Coronary artery (tissue), 2 donors: ENCODE measurements around the gene CREB5.

Experiments used
- DNase-seq: peaks from one replicate; pipeline ENCODE4 v3.0.0-alpha.2; 2017; ENCODE audit warnings: low spot score
- H3K27ac ChIP-seq, 2 donors: fragments of 200-600 bp; sonication (generic); one replicate each; pipeline ENCODE4 v1.5.1; 2016 to 2019
- H3K4me3 ChIP-seq: fragments of 200-600 bp; sonication (generic); 2 replicates; pipeline ENCODE4 v1.5.1; 2016; ENCODE audit warnings: mild to moderate bottlenecking, moderate library complexity
- CTCF ChIP-seq: fragments of 200-600 bp; sonication (generic); IDR thresholded peaks from one replicate; pipeline ENCODE4 v1.5.1; 2019; ENCODE audit warnings: antibody characterized with exemption

CREB5 gene

GRCh38 chr7:28835800-28836199, 423.5 kb downstream of the CREB5 start:
- TF ChIP-seq CTCF = no peak
- no peak overlapping the region for H3K4me3 ChIP-seq
- no peak for DNase-seq
- no peak overlapping the region for H3K27ac ChIP-seq

GRCh38 chr7:28836716-28837115, 424.4 kb downstream of the CREB5 start:
- H3K27ac ChIP-seq = no peak overlapping the region
- no peak for TF ChIP-seq CTCF
- DNase-seq = no peak
- H3K4me3 ChIP-seq = no peak overlapping the region

- TF ChIP-seq CTCF = no peak
- Histone ChIP-seq H3K4me3 (no peak overlapping the region), H3K27ac (no peak overlapping the region)
- no peak for DNase-seq
Observed at GRCh38 chr7:28837216-28837615, 424.9 kb downstream of the CREB5 start.

GRCh38 chr7:28840592-28840995, 428.3 kb downstream of the CREB5 start:
- no peak for DNase-seq
- no peak overlapping the region for H3K27ac ChIP-seq
- H3K4me3 ChIP-seq = no peak overlapping the region
- TF ChIP-seq CTCF = no peak

- Histone ChIP-seq H3K4me3 (no peak overlapping the region), H3K27ac (no peak overlapping the region)
- DNase-seq = no peak
- no peak for TF ChIP-seq CTCF
Observed at GRCh38 chr7:28841766-28842165, 429.4 kb downstream of the CREB5 start.

- no peak for DNase-seq
- H3K27ac ChIP-seq = no peak overlapping the region
- no peak for TF ChIP-seq CTCF
- H3K4me3 ChIP-seq = no peak overlapping the region
Observed at GRCh38 chr7:28842769-28843295, 430.5 kb downstream of the CREB5 start.

GRCh38 chr7:28845106-28845505, 432.8 kb downstream of the CREB5 start:
- no peak for DNase-seq
- H3K27ac ChIP-seq = no peak overlapping the region
- no peak overlapping the region for H3K4me3 ChIP-seq
- TF ChIP-seq CTCF = no peak
